ENCODE data around the gene KIF1C.

The KIF1C gene

DNA sequence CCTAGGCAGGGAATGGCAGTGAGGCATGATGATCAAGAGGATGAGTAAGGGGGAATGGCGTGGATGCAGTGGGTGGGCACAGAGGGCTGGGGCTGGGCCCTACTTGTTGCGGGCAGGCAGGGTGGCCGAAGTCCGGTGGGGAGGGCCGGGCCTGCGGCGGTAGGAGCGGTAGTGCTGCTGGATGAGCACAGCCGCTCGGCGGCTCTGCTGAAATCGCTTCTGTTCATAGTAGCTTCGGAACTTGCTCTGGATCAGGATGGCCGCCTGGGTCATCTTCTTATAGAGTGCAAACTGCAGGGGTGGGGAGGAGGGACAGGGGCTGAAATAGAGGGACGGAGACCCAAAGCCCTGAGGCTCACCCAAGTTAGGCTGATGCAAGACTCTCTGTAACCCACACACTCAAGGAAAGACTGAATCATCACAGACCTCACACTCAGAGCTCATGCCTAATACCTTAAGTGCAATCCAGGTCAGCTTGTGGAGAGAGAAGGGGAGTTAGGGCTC is 28.7 kb upstream of the KIF1C start:
- DNase-seq (ENCODE audit: low read depth): no peak

DNA sequence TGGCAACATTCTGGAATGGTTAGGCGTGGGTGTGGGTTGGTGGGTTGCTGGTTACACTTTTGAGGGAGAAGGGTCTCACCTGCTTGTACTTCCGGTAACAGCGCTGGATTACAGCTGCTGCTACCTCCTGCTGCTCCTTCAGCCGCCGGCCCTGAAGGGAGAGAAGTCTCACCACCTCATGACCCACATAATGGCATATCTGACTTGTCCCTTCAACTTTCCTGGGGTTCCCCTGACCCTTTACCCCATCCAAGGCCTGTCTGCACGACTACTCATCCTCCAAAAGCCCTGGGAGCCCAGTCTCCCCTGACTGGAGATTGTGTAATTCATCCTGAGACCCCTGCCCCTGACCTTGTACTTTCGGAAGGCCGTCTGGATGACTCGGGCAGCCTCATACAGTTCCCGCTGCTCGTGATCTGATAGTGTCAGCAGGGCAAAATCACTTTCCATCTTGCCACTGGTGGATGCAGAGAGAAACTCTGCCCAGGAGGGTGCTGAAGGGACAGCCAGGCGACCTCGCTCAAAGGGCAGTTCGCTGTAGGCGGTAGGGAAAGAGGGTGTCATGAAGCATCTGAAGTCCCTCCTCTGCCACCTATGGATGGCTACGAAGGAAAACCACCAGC is 28.1 kb upstream of the KIF1C start:
- no peak for DNase-seq (ENCODE audit: low read depth)

DNA sequence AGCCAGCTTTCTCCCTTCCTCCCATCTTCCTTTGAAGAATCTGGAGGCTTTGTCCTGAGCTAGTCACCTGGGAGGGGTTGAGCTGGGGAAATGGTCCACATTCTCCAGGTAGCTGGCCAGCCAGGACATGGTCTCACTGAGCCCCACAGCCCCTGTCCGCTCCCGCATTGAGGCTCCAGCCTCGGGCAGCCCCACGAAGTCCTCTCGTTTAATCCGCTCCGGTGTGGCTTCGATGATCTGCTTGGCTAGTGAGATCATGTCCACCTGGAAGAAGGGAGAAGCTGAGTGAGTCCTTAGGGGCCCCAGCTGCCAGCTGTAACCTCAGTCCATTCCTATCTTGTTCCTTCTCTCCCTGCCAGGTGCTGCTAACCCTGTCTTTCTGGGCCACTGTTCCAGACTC is 27.5 kb upstream of the KIF1C start:
- DNase-seq (ENCODE audit: low read depth): no peak

DNA sequence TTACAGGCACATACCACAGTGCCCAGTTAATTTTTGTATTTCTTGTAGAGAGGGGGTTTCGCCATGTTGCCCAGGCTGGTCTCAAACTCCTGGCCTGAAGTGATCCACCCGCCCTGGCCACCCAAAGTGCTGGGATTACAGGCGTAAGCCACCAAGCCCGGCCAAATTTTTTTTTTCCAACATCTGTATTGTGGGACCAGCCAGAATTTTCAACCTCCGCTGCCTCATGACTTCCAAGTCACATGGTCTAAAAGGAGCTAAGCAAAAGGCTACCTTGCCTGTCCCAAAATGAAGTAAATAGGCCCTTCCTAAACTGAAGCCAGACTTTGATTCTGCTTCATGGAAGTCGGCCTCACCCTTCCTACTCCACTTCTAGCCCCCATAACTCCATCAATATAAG is 25.9 kb upstream of the KIF1C start:
- no peak for DNase-seq (ENCODE audit: low read depth)

DNA sequence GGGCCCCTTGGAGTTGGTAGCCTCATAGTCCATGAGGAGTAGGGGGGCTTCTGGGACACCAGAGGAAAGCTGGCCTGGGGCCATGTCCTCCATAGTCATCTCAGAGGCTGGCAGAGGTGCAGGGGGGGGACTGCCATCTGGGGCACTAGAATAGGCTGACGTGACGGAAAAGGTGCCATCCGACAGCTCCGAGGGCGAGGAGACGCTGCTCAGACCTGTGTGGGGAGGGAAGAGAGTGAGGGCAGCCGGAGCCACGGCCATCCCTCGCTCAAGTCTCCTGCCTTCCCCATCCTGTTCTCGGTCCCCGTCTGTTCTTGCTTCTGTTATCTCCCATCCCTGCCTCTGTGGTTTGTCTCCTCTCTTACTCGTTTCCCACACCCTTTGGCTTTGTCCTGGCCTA is 25.4 kb upstream of the KIF1C start:
- DNase-seq (ENCODE audit: low read depth): no peak

DNA sequence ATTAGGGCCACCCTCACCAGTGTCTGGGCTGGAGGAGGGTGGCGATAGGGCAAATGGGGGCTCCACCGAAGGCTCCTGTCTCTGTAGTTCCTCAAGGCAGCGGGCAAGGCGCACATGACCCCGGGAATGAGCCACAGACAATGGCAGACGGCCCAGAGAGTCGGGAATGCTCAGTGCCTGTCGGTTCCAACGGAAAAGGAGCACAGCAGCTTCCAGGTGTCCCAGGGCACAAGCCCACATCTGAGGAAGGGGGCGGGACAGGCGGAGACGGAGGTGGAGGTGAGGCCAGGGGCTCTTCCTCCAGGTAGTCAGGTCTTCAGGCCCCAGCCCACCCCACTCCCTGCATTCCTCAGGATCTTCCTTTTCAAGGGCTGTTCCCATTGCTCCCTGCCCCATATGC is 25.0 kb upstream of the KIF1C start:
- DNase-seq (ENCODE audit: low read depth): no peak

DNA sequence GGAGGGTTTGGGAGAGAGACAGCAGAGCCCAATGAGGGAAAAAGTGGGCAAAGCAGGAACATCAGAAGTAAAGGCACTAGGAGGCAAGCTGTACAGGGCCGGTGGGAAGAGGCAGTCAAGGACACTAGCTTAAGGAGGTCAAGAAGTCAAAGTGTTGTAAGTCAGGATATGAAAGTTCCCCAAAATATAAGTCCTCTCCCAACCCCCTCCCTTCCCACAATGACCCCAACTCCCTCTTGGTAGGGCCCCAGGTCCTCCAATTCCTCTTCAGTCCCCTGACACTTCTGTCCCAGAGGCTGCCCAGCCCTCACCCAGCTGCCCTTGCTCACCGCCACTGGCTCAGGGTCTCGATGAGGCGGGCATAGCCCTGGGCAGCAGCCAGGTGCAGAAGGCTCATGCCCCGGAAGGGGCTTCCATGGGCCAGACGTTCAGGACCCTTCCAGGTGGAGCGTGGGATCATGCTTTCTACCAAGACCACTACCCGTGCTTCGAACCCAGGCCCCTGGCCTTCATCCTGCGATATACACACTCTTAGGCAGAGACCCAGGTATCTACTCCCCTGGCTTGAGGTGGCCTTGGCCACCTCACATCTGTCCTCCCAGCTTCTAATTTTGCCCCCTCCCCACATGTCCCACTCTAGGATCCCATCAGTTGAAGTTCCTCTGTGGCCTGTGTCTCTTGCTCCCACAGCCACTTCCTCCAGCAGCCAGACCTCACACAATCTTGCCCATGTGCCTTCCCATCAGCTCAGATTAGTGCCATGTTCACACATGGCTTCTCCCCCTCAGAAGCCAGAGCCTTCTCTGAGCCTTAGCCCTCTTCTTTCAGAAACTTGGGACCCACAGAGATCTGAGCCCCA is 24.3 kb upstream of the KIF1C start:
- DNase-seq (ENCODE audit: low read depth): no peak

DNA sequence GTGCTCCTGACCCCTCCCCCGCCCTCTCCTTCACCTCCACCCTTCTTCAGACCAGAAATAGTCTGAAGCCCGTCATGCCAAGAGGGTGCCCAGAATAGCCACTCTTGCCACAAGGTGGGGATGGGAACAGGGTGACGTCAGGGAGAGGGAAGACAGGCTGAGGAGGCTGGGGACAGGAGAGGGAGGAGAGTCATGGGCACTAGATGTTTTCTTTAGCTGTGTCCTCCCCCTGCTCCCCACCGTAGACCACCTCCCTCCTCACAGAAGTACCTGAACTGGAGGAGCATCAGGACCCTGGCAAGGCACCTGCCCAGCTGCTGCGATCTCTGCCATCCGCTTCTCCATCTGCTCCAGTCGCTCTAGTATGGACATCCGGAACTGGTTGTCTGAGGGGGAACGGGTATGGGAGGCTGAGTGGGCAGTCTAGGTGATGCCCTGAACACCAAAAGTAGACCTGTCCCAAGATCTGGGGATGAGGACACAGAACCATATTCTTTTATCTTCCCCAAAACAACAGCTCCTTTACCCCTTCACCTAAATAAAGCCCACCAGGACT is 23.6 kb upstream of the KIF1C start:
- no peak for DNase-seq (ENCODE audit: low read depth)

DNA sequence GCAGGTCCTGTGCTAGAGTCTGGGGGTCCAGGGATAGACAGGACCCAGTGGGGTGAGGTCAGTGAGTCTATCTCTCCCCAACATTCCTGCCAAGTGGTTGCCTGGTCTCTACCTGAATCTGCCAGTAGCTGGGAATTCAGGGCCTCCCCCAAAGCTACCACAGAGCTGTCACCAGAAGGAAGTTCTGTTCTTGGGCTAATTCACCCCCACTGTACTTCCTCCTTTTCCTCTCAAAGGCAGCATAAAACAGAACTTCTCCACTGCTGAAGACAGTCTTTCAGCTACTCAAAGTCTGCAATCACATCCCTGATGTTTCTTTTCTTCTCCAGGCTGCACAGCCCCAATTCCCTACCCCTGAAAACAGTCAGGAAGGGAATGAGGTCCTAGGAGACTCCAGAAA is 19.0 kb upstream of the KIF1C start:
- no peak for DNase-seq (ENCODE audit: low read depth)

DNA sequence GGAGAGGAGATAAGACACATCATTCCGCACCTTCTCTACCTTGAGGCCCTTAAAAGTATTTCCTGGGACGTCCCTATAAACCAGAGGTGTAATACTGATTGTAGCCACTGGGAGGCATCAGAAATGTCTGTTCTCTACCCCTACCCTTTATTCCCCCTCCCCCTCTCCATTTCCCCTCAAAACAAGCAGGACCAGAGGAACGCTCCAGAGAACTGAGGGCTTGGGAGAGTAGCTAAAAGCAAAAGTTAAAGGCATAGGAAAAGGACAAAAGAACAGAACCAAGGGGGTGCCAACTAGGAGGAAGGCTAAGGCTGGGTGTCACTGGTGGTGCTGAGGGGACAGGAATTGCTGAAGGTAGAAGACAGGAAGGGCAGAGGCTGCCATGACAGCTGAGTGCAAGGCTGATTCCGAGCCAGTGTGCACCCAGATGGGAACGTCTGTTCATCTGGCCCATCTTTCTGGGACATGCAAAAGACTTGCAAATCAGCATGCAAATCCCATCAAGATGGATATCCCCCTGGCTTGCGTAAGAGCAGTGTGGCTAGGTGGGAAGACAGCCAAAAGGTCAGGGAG is 17.0 kb upstream of the KIF1C start:
- no peak for DNase-seq (ENCODE audit: low read depth)

DNA sequence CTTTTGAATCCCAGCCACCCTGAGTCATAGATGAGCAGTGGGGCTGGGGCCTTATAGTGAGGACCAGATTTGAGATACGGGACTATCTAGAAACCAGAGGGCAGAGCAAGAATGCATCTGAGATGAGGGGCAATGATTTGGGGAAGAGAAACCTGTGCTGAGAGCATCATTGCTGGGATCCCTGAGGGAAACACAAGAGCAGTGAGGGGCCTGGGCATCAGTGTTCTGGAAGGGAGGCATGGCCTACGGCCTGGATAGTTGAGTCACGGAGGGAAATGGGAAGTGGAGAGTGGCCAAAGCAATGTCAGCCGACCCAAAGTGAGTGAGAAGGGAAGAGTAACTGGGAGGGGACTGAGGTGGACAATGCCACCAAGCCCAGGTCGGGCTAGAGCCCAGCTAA is 15.4 kb upstream of the KIF1C start:
- DNase-seq (ENCODE audit: low read depth): no peak

DNA sequence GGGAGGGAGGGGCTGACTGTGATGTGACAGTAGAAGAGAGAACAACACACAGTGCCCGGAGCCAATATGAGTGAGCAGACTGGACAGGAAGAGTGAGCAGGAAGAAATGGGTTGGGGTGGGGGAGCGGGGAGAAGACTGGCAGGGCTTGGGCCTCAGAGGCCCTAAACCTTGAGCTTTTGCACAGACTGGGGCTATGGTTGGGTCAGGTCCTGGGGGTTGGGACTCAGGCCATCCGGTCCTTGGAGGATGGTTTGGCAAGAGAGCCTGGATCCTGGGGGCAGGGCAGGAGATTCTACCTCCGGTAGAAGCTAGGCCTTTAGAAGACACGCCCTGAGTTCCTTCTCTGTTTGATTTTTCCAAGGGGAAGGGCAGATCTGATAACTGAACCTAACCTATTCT is 11.3 kb upstream of the KIF1C start:
- no peak for DNase-seq (ENCODE audit: low read depth)

DNA sequence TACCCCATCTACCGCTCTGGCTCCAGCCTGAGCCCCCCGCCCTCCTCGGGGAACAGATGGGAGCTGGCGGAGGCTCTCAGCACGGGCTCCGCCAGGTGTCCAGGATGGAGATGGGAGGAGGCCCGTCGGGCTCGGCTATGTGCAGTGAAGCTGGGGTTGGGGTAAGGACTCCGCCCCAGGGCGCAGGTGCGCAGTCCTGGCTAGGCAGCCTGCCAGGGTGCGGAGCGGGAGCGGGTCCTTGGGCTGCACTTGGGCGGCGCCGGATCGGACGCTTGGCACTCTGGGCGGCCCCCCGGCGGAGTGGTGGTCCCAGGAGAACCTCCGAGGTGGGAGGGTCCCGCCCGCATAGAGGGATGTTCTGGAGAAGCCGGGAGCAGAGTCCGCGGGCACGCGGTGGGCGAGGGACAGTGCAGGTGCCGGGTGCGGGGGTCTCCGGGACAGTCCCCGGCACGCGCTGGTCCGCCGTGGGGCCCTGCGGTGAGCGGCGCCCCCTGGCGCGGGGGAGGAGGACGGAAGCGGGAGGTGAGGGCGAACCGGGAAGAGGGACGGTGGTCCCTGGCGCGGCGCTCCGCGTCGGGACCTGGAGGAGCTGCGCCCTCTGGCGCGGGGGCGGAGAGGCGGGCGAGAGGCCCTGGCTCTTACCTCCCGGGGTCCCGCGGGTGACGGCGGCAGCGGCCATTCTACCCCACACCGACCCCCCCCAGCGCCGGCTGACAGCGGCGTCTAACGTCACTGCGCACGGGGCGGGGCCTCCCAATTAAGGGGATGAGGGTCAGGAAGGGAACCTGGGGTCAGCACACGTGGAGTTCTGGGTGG is 10.6 kb upstream of the KIF1C start, which contains the start of gene CAMTA2:
TSS of gene CAMTA2 (minus strand) at position 725 of the 816 bp plus-strand sequence. CDS start 1,453 bp downstream, outside the sequence.
- DNase-seq (ENCODE audit: low read depth): peak; percentile 85

DNA sequence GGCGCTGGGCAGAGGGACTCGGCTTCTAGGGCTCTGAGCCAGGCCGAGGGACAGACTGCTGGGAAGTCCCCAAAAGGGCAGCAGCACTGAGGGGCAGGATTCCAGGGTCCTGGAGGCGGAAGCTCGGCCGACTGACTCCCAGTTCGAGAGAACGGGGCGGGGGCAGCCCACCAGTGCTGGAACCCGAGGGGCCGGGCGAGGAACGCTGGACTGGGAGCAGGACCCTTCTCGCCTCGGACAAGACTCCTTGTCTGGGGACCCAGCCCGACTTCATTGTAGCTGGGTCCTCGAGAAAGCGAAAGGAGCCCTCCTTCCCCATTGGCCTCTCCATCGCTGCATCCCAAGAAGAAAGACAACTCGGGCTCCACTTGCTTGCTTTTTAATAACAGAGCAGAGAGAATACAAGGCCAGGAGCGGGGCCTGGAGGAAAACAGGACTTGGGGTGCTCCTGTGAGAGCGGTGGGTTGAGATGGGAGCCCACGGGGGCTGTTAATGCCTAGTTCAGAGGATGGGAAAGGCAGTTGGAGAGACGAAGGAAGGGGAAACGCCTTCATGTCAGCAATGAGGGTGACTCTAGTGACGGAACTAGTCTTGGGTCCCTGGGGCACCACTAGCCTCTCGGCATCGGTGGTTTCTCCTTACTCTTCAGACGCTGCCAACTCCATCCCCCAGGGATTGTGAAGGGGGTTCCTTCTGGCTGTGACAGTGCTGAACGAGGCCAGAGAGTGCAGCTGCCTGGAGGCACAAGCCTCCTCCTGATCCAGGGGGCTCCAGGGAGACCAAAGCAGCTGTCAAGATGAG is 9.8 kb upstream of the KIF1C start:
- DNase-seq (ENCODE audit: low read depth): no peak

DNA sequence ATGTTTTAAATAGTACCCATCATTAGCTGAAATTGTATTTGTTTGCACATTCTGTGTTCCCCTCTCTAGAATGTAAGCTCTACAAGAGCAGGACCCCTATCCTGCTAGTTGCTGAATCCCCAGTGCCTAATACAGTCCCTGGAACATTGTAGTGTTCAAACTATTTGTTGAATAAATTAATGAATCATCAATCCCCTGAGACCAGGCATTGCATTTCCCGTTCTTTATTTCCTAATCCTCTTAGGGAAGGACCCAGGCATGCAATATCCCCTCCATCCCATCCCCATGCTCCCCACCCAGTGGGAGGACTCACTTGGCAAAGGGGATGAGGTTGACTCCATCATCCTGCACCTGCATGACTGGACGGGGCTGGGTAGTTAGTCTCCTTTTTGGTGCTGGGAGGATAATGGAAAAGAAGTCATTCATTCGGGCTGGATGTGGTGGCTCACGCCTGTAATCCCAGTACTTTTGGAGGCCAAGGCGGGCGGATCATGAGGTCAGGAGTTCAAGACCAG is 3.6 kb upstream of the KIF1C start:
- DNase-seq (ENCODE audit: low read depth): no peak

DNA sequence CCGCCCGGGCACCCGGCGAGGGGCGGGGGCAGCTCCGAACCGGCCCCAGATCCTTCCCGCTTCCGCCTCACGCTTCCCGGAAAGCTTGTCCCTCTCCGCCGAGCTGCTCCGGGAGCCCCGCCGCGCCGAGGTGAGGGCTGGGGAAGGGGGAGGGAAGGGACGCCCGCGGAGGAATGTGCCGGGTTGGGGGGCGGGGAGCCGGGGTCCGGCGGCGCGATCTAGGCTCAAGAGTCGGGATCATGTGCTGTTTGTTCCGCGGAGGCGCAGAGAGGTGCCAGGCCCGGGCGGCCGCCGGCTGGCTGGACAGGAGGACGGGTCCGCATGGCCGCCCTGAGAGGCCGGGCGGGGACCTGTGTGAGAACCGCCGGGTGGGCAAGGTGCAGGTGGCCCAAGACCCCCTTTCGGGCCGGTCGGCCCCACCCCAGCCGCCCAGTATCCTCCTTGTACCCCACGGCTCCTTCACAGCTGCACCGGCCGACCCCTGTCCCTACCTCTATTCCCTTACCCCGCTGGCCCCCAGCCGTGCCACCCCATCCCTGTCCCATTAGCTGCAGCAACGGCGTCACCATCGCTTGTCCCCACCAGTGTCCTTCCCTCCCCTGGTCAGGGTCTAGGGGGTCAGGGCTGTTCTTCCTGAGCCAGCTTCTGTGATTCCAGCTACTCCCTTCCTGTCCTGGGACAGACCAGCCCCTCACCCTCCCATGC is 429 bp downstream of the KIF1C start:
- DNase-seq (ENCODE audit: low read depth): no peak

DNA sequence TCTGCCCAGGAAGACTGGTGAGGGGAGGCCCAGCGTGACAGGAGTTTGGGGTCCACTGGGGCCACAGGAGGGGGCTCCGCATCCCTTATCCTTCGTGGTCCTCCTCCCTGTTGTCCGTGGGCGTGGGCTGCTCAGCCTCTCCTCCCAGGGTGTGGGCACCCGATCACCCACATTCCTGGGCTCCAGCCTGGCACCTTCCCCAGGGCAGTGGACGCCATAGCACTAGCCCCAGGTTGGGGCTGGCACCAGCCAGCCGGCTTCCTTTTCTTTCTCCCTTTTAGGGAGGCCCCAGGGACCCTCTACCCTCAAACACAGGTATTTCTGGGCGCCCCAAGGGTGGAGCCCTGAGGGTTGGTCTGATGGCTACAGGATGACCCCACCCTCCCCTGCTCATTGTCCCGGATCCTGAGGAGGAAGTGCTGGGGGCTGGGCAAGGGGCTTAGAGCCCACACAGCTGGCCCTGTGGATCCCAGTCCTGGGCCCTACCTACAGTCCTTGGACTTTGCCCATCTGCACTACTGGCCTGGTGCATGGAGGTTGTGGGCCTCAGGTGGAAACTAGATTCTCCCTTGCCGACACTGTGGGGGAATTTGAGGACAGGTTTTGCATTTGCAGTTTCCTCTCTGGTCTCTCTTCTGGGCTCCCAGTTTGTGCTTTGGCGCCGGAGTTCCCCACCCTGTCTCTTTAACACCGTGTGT is 1.1 kb downstream of the KIF1C start:
- DNase-seq (ENCODE audit: low read depth): no peak

DNA sequence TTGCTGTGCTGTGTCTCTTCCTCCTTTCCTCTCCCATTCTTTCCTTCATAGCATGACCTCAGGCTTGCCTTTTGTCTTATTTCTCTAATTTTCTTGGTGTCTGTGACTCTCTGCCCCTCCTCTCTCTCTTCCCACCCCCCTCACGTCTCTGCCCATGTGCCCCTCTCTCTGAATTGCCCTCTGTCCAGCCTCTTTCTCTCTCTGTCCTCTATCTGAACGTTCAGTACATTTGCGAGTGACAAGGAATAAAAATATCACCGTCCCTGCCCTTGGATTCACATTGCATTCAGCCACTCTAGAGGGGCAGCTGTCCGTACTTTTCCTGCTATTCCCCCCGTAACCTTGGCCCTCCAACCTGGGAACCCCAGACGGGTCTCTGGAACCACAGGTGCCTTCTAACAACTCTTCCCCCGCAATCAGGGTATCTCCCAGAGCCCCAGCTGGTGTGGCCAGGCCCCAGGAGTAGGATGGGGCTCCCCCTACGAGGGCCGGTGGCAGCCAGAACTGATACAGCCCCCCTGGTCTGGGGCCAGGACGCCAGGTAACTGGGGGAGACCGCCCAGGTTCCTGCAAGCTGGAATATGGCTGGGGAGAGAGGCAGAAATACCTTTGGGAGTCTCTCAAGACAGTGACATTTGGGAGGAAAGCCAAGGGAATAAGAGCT is 1.8 kb downstream of the KIF1C start:
- DNase-seq (ENCODE audit: low read depth): no peak

DNA sequence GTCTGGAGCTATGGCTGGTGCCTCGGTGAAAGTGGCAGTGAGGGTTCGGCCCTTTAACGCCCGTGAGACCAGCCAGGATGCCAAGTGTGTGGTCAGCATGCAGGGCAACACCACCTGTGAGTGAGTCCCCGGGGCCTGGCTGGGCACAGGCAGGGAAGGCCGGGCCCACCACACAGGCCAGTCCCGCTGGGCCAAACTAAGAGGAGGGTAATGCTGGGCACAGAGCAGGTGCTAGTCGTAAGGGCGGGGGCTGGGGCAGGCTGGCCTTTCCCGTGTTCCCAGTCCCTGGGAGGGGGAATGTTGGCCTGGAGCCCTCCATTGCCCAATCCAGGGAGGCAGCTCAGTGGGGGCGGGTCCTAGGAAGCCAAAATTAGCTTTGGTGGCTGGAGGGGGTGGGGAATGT is 2.5 kb downstream of the KIF1C start:
- no peak for DNase-seq (ENCODE audit: low read depth)
